Superior temporal gyrus (tissue), 1 donor: ENCODE data around the gene CHCT1.
"Not testable (repeated sequence)": the region's sequence is repeated elsewhere in the genome, so short reads cannot be mapped to it uniquely, and the experiment has no call there.

ENCODE experiments used
- DNase-seq: peaks from one replicate; pipeline ENCODE4 v3.0.0-alpha.2; 2016; ENCODE audit errors: extremely low spot score

CHCT1 gene

GRCh38 chr17:60422162-60422665, at the start of gene CHCT1:
CHCT1 (plus strand) TSS chr17:60422489; CDS start chr17:60422593, 104 bp downstream.
- DNase-seq, result no peak

- no peak for DNase-seq
These were observed 49.4 kb upstream of the CHCT1 start for GRCh38 chr17:60372790-60373483.

GRCh38 chr17:60378187-60378586, 44.1 kb upstream of the CHCT1 start:
- not testable (repeated sequence) for DNase-seq

GRCh38 chr17:60379461-60379860, 42.8 kb upstream of the CHCT1 start:
- DNase-seq, result not testable (repeated sequence)

GRCh38 chr17:60381958-60382357, 40.3 kb upstream of the CHCT1 start:
- no peak for DNase-seq

GRCh38 chr17:60383379-60383778, 38.9 kb upstream of the CHCT1 start:
- DNase-seq, result no peak

GRCh38 chr17:60384921-60385320, 37.4 kb upstream of the CHCT1 start:
- DNase-seq, result not testable (repeated sequence)

- peak; percentile 62 for DNase-seq
These were observed 35.9 kb upstream of the CHCT1 start for GRCh38 chr17:60386147-60387058.

GRCh38 chr17:60387666-60388065, 34.6 kb upstream of the CHCT1 start:
- DNase-seq, result no peak

- no peak for DNase-seq
These were observed 33.5 kb upstream of the CHCT1 start for GRCh38 chr17:60388742-60389141.

- DNase-seq, result peak; percentile 30
These were observed 32.1 kb upstream of the CHCT1 start for GRCh38 chr17:60390186-60390585.

GRCh38 chr17:60390925-60391470, 31.3 kb upstream of the CHCT1 start:
- DNase-seq, result peak; percentile 75

- DNase-seq, result no peak
These were observed 30.7 kb upstream of the CHCT1 start for GRCh38 chr17:60391471-60392041.

- DNase-seq, result peak; percentile 95
These were observed 30.0 kb upstream of the CHCT1 start, which contains the start of gene USP32 for GRCh38 chr17:60392042-60392844. USP32 (minus strand) TSS chr17:60392133; CDS start chr17:60391939, 194 bp downstream.

GRCh38 chr17:60392845-60393702, 29.2 kb upstream of the CHCT1 start:
- DNase-seq, result no peak

- no peak for DNase-seq
These were observed 28.2 kb upstream of the CHCT1 start for GRCh38 chr17:60393840-60394723.

- no peak for DNase-seq
These were observed 26.7 kb upstream of the CHCT1 start for GRCh38 chr17:60395508-60396065.

- DNase-seq, result no peak
These were observed 25.9 kb upstream of the CHCT1 start for GRCh38 chr17:60396412-60396811.
